Middle frontal gyrus (tissue), 1 donor: ENCODE data around the gene CELF2.
"Not testable (repeated sequence)": the region's sequence is repeated elsewhere in the genome, so short reads cannot be mapped to it uniquely, and the experiment has no call there.

ENCODE experiments used
- DNase-seq: peaks from one replicate; pipeline ENCODE4 v3.0.0-alpha.2; 2015; ENCODE audit warnings: low spot score; ENCODE audit errors: extremely low spot score

Gene CELF2

DNA sequence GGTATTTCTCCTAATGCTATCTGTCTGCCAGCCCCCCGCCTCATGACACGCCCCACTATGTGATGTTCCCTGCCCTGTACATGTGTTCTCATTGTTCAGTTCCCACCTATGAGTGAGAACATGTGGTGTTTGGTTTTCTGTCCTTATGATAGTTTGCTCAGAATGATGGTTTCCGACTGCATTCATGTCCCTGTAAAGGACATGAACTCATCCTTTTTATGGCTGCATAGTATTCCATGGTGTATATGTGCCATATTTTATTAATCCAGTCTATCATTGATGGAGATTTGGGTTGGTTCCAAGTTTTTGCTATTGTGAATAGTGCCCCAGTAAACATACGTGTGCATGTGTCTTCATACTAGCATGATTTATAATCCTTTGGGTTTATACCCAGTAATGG, 109.3 kb downstream of the CELF2 start:
- not testable (repeated sequence) for DNase-seq

DNA sequence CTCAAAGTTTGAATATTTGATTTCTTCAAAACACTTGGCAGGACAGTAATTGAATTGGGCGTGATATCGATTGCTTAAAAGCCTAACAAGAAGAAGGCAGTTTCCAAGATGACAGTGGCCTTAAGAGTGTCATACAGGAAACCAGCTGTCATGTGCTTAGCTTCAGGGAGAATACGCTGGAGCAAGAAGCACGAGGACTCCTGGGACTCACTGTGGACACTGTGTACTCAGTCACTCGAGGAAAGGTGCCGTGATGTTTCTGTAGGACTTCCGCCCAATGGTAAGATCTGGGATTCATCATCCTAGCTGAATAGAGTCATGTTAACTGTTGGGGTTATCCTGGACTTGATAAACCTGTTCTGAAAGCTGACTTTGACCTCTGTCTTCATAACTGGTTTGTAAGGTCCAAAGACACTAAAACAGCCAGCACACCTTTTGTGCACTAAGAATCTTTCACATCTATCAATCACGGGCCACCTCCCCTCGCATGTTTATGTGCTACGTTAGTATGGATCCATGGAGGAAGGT, 113.5 kb downstream of the CELF2 start:
- DNase-seq = no peak

DNA sequence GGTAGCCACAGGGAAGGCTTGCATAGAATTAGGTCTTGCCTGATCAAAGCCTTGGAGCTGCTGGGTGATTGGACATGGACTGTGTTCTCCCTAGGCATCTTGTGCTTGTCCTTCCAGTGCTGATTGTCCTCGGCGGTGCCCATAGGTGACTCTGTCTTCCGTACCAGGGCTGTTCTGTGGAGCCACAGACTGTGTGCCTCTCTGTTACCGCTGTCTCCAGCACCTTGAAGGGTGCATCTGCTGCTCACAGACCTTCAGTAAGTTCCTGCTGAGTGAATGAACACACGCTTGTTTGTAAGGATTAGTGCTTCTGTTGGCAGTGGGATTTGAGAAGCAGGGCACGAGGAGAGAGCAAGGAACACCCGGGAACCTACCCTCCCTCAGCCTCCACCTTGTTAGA, 116.7 kb downstream of the CELF2 start:
- no peak for DNase-seq

DNA sequence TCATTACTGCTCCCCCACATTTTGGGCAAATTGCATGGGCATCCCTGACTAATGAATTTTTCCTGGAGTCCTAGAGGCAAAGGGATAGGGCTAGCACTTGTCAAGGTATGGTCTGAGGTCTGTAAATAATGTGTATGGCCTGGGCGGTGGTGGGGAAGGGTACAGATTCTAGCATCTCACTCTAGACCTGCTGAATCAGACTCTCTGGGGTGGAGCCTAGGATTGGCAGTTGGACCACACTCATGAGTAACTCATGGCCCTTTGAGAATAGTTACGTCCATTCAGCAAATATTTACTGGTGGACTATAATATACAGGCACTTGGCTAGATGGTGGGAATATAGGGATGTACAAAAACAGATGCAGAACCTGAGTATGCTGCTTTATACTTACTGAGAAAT, 118.0 kb downstream of the CELF2 start:
- no peak for DNase-seq

DNA sequence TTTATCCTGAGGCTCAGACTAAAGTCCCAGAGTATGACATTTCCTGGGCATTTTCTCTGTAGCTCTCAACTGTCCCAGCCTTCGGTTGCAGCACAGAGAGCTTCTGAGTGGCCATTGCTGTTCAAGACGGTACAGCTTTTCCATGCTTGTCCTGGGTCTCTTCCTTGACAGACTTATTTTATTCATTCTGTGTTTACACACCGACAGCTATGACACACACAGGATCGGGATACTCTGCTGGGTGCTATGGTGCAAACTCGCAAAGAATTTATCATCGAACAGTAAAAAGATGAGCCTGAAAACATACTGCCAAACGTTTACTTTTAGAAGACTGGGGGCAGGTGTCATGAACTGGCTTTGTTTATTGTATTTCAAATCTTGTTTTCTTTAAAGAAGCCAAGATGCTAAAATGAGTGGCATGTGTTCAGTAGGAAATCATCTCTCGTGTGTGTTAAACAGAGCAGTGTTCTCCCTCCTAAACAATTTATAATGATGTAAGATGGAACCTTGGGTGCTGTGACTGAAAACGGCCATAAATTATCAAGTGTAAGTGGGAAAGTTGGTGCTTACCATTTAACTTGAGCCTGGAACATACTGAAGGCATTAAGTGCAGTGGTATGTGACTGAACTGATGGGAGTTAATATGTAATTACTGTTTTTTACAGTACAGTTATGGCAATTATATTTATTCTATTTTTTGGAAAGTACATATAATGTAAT, 120.8 kb downstream of the CELF2 start:
- no peak for DNase-seq

DNA sequence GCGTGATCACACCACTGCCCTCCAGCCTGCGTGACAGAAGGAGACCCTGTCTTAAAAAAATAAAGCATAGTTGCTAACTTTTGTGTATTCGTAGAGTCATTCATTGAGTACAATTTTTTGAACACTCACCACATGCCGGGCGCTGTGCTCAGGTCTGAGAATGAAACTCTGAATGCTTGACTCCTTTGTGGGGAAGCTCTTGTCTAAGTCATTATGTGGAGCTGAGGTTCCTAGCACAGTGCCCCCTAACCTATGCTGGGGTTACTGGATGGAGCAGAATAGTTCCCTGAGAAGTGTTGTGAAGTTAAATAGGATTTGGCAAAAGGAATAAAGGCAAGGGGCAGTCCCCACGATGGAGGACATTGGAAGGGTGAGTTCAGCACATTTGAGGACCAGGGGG, 123.3 kb downstream of the CELF2 start:
- no peak for DNase-seq

DNA sequence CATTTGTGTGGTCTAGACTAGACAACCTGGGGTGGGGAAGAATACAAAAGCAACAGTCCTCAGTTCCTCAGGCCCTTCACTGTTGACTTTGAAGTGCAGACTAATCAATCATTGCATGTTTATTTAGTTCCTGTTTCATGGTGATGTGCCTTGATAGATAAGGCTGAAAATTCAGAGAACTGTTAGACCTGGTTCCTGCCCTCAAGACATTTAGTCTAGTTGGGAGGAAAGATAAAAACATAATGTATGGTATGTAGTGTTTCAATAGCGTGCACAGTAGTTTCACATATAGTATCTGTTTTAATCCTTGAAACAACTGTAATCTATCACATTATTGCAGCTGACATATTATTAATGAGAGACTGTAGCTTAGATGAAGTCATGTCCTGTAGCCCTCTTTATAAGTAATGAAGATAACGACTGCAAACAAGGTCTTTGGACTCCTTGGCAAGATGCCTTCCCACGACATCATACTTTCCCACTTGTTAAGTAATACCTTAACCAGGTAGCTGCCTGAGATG, 124.0 kb downstream of the CELF2 start:
- no peak for DNase-seq

DNA sequence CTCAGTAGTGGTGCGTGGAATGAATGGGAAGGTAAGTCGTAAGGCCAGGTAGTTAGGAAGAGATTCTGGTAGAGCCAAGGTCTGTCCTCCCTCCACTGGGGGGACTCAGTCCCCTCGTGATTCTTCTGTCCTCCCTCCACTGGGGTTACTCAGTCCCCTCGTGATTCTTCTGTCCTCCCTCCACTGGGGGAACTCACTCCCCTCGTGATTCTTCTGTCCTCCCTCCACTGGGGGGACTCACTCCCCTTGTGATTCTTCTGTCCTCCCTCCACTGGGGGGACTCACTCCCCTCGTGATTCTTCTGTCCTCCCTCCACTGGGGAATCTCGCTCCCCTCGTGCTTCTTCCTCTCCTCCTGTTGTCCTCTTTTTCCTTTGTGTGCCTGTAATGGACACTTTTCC, 125.1 kb downstream of the CELF2 start:
- no peak for DNase-seq

DNA sequence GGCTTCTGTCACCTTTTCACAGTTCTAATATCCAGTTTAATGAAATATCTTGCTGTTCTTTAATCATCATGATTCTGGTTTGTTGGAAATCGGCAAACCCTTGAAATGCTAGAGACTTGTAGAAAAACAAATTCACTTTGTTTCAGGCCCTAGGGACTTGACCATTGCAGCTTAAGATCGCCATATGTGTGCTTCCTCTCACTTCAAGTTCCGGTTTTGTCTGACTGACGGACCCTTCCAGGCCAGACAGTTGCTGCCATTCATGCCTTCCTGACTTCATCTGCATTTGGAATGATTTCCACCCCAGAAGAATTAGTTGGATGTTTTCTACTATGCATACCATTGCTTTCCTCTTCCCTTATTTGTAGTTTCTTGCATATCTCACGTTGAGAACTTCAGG, 125.6 kb downstream of the CELF2 start:
- no peak for DNase-seq

DNA sequence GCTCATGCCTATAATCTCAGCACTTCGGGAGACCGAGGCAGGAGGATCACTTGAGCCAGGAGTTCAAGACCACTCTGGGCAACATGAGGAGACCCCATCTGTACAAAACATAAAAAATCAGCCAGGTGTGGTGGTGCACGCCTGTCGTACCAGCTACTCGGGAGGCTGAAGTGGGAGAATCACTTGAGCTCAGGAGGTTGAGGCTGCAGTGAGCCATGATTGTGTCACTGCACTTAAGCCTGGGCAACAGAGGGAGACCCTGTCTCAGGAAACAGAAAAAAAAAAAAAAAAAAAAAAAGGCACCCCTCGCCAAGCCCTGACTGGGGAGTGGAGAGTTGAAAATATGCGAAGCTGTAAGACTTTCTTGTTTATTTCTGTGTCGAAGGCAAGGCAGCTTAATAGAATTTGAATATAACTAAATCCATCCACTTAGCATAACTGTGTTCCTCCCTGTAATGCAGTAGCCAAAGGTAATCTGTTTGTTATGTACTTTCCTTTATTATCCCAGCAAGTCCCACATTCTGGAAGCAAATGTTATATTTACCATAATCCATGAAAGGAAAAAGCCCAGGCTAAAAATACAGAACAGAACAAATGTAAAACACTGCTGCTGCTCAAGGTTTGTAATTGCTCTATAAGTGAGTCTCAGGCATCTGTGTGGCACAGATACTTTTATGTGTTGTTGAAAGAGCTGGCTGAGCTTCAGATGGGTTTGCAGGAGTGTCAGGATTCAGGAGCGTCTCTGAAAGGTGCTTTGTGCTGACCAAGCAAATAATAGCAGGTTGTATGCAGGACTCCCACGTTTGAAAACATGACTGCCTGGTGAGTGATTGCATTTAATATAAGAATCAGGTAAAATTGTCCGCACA, 127.2 kb downstream of the CELF2 start:
- no peak for DNase-seq

DNA sequence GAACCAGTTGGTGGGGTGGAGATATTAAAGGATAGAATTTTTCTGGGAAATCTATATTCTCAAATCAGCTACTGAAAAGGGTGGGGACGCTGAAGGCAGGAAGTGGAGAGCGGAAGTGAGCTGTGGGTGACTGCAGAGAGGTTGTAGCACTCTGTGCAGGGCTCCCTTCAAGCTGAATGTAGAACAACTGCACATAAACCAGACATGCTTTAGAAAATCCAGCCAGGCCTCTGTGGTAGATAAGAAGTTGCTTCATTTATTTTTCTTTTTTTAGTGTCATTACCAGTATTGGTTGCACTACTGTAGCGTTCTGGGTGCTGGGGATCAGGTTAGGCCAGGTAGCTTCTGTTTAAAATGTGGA, 127.8 kb downstream of the CELF2 start:
- DNase-seq = no peak

DNA sequence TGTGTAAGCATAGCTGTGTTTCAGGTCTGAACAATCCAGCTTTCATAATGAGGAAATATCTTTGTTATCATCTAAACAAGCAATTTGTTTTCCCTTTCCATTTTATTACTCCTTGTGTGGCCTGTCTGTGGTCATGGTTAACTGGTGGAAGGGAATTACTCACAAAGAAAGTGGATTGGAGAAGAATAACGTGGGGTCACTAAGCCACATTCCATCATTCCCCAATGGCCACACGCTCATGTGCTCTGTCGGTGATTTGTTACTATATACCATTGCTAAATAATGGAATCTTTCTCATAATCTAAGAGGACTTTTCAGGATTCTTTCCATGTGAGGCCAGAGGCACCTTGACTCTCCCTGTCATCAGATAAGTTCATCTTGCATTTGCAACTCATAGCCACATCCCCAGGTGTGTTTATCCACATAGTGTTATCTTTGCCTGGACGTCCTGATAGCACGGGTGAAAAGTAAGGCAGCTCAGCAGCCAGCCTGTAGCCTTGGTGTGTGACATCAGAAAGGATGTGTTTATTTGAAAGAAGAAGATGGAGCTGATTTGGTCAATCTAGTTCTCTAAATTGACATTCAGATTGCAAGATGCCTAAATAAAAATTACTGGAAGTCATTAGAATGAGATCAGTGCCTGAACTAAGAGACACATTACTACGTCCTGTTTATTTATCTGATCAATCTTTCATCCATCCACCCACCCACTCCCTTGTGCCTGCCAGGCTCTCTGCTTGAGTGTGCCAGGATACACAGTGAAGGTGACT, 128.9 kb downstream of the CELF2 start:
- DNase-seq = no peak

DNA sequence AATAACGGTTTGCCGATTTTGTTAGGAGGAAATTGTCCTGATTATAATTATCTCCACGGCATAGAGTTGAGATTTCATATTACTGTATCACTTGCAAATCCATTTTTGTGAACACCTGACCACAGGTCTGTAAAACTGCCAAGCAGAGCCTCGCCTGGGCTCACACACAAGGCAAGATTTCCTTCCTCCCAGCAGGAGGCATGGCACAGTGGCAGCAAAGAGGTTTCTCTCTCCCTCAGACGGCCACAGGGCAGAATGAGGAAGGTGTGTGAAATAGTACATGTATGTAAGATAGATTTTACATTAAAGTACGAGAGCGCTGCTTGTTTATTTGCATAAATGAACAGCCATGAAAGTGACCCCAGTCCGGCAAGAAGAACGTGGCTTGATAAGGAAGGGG, 130.1 kb downstream of the CELF2 start:
- DNase-seq = no peak

DNA sequence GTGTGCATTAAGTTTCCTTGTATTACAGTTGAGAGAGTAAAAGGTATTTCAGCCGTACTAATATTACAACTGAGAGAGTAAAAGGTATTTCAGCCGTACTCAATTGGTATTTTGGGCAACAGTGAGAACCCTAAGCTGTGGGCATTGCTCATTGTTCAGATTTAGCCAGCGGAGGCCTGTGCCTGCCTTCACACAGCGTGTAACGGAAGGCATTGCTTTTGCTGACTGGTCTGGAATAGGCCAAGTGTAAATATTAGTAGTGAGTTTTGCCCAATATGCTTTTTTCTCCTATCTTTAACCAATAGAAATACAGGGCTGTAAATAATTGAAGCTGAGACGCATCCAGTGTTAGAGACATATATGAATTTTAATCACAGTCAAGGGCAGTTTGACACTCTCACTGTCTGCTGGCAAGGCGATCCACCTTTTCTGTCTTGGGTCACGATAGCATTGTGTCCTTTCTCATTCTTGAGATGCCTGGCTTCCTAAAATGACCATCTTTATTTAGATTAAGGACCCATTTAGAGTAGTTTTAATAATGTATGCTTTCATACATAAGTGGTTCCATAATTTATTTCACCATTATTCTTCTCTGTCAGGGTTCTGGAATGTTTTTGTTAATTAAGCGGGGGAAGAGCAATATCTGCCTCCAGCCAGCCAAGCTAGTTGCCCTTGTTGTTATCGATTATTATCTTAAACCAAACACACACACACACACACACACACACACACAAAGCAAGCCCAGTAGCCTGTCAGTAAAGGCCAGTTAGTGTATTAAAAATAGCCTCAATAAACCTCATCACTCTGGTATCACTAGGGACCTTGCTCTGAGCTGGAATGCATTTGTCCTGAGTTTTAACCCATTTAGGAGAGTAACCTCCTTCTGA, 130.7 kb downstream of the CELF2 start:
- DNase-seq = no peak

DNA sequence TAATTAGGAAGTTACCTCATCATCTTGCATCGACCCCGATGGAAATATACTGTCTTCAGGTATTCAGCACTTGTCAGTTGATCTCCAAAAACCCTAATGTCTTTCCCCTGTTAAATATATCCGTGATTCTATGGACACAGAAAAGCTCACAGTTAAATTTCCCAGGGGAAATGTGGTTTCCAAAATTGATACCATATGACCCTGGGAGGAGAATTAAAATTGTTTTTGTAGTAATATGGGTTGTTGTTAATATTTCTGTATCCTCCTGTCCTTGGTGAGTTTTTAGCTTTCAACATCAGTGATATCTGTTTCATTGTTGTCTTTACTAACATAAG, 132.1 kb downstream of the CELF2 start:
- no peak for DNase-seq

DNA sequence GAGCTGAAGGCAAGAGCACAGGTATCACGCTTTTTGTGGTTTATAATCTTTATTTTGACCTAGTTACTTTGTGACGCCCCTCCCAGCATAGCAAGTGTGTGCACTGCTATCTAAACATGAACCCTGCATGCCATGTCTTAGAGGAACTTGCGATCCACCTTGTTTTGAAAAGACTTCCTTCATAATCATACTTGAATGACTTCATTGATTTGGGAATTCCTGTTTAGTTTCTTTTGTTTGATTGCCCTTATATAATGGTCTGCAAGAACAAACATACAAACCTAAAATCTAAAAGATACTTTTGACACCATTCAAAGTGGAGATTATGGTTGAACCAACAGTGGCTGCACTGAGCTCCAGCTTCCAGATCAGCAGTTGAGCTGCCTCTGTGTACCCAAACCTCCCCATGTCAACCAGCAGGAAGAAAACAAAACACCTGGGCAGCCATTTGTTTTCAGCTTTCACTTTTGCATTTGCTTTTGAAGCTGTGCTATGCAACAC, 132.6 kb downstream of the CELF2 start:
- DNase-seq = no peak

DNA sequence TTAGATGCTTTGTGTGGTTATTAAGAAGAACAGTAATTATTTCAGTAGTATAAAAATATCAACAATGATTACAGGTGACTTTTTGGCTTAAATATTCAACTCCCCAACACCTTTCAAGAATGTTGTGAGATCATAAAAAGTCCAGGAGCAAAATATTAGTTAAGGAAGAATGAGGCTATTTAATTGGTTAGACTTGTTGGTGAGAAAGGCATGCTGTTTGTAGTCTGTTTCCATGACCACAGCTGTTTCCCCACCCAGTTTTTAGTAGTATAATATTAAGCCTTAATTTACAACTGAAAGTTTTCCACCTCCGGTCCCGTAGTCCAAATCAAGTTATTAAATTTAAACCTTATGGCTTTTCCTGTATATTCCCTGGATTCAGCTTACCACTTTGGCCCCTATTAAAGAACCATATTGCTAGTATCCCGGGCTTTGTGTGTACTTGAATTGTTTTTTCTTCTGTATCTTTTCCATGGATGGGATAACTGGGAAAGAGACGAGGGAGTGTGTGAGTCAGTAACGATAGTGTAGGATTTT, 133.3 kb downstream of the CELF2 start:
- no peak for DNase-seq

DNA sequence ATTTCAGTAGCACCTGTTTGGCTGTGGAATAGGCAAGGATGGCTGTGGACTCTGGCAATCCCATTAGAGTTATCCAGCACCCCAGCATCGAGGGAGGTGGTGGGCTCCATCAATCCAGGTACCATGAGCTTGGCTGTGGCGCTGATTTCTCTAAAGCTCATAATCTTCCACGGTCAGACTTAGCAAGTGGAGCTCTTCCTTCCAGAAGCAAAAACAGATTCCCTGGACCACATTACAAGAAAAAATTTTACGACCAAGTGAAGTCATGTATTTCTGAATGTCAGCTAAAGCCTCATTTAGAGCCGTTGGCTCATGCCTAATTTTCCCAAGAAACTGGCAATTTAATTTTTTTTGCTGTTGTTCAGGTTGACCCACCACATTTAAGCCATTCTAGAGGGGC, 135.1 kb downstream of the CELF2 start:
- no peak for DNase-seq

DNA sequence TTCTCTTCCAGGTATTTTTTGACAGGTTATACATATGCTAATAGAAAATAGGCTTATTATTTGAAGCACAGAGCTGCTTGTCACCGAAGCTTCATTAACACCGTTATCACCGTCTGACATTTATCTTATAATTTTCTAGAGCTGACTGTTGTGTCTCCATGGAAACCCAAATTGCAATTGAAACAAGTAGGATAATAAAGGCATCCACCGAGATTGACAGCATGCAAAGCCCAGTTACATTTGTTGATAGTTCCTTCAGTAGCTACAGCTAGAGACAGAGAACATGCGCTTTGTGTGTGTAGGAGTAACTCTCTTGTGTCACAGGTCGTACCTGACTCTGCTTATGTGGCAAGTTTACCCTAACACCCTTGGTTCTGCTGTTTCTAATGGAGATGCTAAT, 135.6 kb downstream of the CELF2 start:
- no peak for DNase-seq

DNA sequence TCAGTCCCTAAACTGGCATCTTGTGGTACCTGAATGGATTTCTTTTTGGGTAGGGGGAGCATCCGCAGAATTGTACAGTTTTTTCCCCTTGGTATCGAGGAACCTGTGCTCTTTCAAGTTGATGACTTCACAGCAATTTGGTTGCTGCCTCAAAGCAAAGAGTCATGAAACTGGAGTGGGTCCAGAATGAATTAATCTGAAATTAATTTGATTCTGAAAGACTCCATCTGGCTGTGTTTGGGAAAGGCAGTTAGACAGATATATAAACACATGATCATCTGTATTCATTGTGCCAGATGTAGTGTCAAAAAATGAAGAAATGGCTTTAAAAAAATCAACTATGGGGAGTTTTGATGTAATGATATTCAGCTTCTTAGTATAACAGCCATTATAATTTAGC, 136.1 kb downstream of the CELF2 start:
- DNase-seq = no peak
